ENCODE results near the gene MRPL58. TPM values are rescaled to one million over a fixed set of nuclear protein-coding genes. Genes with fewer than 3 reads are reported as not detected.

The MRPL58 gene
- total and polyA plus RNA-seq, 2 donors (not counting 1 experiment from before 2014, with no cell fraction given), result 20.8 to 21.6 TPM

DNA sequence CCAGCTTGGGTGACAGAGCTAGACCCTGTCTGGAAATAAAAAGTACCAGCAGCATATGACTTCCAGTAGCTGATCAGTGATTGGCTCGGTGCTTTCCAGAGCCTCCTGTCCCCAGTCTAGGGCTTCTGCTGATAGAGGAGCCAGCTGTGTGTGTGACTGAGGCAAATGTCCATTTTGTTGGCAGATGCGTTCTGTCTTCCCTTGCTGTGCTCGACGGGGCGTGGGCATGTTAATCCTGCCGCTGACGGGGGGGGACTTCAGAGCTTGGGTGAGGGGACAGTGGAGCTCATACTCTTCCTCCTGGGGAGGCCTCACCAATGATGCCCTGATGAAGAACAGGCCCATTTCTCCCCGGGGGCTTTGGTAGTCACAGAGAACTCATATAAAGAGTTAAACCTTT, 49.1 kb downstream of the MRPL58 start:
- H3K27ac Mint-ChIP-seq, result no peak overlapping the region
- CTCF ChIA-PET, result interaction anchor here (0.7 to 2.1 kb wide), 6 partner anchors 55 to 189 kb away, joined by 3 to 10 read pairs (median 3); partner anchors contain the start of gene FDXR
- no peak overlapping the region for H3K27ac ChIP-seq (ENCODE audit: low read length in 2 of 2)
- no peak overlapping the region for H3K4me3 ChIP-seq (ENCODE audit: control extremely low read depth in 1 of 5, extremely low read depth in 1 of 5, insufficient read depth in 1 of 5, low read depth in 2 of 5, low read length in 4 of 5)
- H3K9me3 Mint-ChIP-seq (ENCODE audit: insufficient read depth), result no peaks in the 10 kb centered on the region
- no peaks in the 10 kb centered on the region for H4K20me1 ChIP-seq (ENCODE audit: control insufficient read depth, insufficient read depth, low read length, poor library complexity, severe bottlenecking)
- intact Hi-C loops (cut with micrococcal nuclease), result no loop called here
- no peaks in the 10 kb centered on the region for H3K27me3 ChIP-seq (replicated peaks in 1 of 4; ENCODE audit: control extremely low read depth in 1 of 4, control insufficient read depth in 3 of 4, insufficient read depth in 4 of 4, low read length in 3 of 4)
- ATAC-seq (ENCODE audit: low read depth), result no peak
- no peak overlapping the region for H2AFZ ChIP-seq (ENCODE audit: insufficient read depth, low read depth, low read length, poor library complexity, severe bottlenecking)
- 99% methylated on average over 7 of the region's 8 CpGs for WGBS (ENCODE audit: insufficient coverage)
- POLR2A ChIA-PET, result no interaction called here
- no peak for DNase-seq
- no peaks in the 10 kb centered on the region for H3K4me1 ChIP-seq (ENCODE audit: control insufficient read depth in 2 of 2, insufficient read depth in 2 of 2, low read length in 2 of 2)
- H3K27me3 Mint-ChIP-seq, result no peaks in the 10 kb centered on the region
- H3K9me3 ChIP-seq (ENCODE audit: control extremely low read depth in 1 of 3, control insufficient read depth in 2 of 3, insufficient read depth in 1 of 3, low read length in 2 of 3), result no peaks in the 10 kb centered on the region
- peaks cover 5% of the 10 kb centered on the region for H3K79me2 ChIP-seq (ENCODE audit: control insufficient read depth, insufficient read depth, low read length)
- TF ChIP-seq, protein P1, sequence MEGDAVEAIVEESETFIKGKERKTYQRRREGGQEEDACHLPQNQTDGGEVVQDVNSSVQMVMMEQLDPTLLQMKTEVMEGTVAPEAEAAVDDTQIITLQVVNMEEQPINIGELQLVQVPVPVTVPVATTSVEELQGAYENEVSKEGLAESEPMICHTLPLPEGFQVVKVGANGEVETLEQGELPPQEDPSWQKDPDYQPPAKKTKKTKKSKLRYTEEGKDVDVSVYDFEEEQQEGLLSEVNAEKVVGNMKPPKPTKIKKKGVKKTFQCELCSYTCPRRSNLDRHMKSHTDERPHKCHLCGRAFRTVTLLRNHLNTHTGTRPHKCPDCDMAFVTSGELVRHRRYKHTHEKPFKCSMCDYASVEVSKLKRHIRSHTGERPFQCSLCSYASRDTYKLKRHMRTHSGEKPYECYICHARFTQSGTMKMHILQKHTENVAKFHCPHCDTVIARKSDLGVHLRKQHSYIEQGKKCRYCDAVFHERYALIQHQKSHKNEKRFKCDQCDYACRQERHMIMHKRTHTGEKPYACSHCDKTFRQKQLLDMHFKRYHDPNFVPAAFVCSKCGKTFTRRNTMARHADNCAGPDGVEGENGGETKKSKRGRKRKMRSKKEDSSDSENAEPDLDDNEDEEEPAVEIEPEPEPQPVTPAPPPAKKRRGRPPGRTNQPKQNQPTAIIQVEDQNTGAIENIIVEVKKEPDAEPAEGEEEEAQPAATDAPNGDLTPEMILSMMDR (IDR thresholded peaks at IDR 0.05), result no peak
- TF ChIP-seq EZH2 (IDR thresholded peaks at IDR 0.05; ENCODE audit: borderline replicate concordance, insufficient read depth, low read depth, low read length, poor library complexity, severe bottlenecking), result no peak
- H3K4me3 Mint-ChIP-seq, result no peak overlapping the region
- H3K9ac ChIP-seq (ENCODE audit: low read length), result no peak overlapping the region
- no peak overlapping the region for H3K4me2 ChIP-seq (replicated peaks; ENCODE audit: low read depth, low read length, poor library complexity, severe bottlenecking)
- H3K4me1 Mint-ChIP-seq, result no peaks in the 10 kb centered on the region
- peaks cover 0 to 54% of the 10 kb centered on the region in 2 experiments for H3K36me3 ChIP-seq (replicated peaks in 1 of 2; ENCODE audit: control extremely low read depth in 1 of 2, control insufficient read depth in 1 of 2, extremely low read depth in 1 of 2, insufficient read depth in 2 of 2, low read length in 1 of 2)

DNA sequence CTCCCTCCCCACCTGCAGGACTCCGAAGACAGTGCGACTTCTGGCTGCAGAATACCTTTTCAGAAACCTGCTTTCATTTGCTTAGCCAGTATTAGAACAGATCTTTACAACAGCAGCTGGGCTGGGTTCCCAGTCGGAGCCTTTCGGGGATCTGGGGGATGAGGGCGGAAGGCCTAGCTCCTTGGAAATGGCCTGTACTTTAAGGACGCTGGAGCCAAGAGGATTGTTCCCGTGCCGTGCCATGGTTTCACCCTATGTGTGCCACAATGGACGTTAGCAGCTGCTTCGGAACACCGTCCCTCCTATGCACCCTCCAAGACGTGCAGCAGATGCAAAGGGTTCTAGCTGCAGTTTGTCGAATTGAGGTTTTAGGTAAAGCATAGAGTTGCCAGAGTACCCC, 50.7 kb downstream of the MRPL58 start:
- no peaks in the 10 kb centered on the region for H3K4me1 ChIP-seq (ENCODE audit: control insufficient read depth in 2 of 2, insufficient read depth in 2 of 2, low read length in 2 of 2)
- no peak overlapping the region for H3K4me3 Mint-ChIP-seq
- TF ChIP-seq, protein P1 (IDR thresholded peaks at IDR 0.05), result no peak
- TF ChIP-seq EZH2 (IDR thresholded peaks at IDR 0.05; ENCODE audit: borderline replicate concordance, insufficient read depth, low read depth, low read length, poor library complexity, severe bottlenecking), result no peak
- no peak overlapping the region for H3K27ac Mint-ChIP-seq
- no peak for DNase-seq
- no peak overlapping the region for H3K4me2 ChIP-seq (replicated peaks; ENCODE audit: low read depth, low read length, poor library complexity, severe bottlenecking)
- H3K9ac ChIP-seq (ENCODE audit: low read length), result no peak overlapping the region
- no peaks in the 10 kb centered on the region for H3K27me3 Mint-ChIP-seq
- H3K4me3 ChIP-seq (ENCODE audit: control extremely low read depth in 1 of 5, extremely low read depth in 1 of 5, insufficient read depth in 1 of 5, low read depth in 2 of 5, low read length in 4 of 5), result no peak overlapping the region
- no peaks in the 10 kb centered on the region for H3K9me3 Mint-ChIP-seq (ENCODE audit: insufficient read depth)
- H3K27ac ChIP-seq (ENCODE audit: low read length in 2 of 2), result no peak overlapping the region
- 98% methylated on average over 13 of the region's 13 CpGs for WGBS (ENCODE audit: insufficient coverage)
- CTCF ChIA-PET, result no interaction called here
- no peak overlapping the region for H2AFZ ChIP-seq (ENCODE audit: insufficient read depth, low read depth, low read length, poor library complexity, severe bottlenecking)
- intact Hi-C loops (cut with micrococcal nuclease), result no loop called here
- no peak for ATAC-seq (ENCODE audit: low read depth)
- H3K4me1 Mint-ChIP-seq, result no peaks in the 10 kb centered on the region
- H3K36me3 ChIP-seq (replicated peaks in 1 of 2; ENCODE audit: control extremely low read depth in 1 of 2, control insufficient read depth in 1 of 2, extremely low read depth in 1 of 2, insufficient read depth in 2 of 2, low read length in 1 of 2), result peaks cover 0 to 54% of the 10 kb centered on the region in 2 experiments
- no peaks in the 10 kb centered on the region for H3K9me3 ChIP-seq (ENCODE audit: control extremely low read depth in 1 of 3, control insufficient read depth in 2 of 3, insufficient read depth in 1 of 3, low read length in 2 of 3)
- no peaks in the 10 kb centered on the region for H4K20me1 ChIP-seq (ENCODE audit: control insufficient read depth, insufficient read depth, low read length, poor library complexity, severe bottlenecking)
- POLR2A ChIA-PET, result interaction anchor here (0.6 kb wide), 1 partner anchor 1001 kb away, joined by 10 read pairs; no protein-coding TSS in a partner anchor
- no peaks in the 10 kb centered on the region for H3K79me2 ChIP-seq (ENCODE audit: control insufficient read depth, insufficient read depth, low read length)
- H3K27me3 ChIP-seq (replicated peaks in 1 of 4; ENCODE audit: control extremely low read depth in 1 of 4, control insufficient read depth in 3 of 4, insufficient read depth in 4 of 4, low read length in 3 of 4), result no peaks in the 10 kb centered on the region

Data from B cell (primary cell).